H1 (cell line): Measurements from ENCODE around the gene CHMP4B. TPM values are rescaled to one million over a fixed set of nuclear protein-coding genes. Genes with fewer than 3 reads are reported as not detected.

Experiments
- ASH2L ChIP-seq: fragments of 200-600, 300-600 bp; sonication (generic); IDR thresholded peaks from one replicate; pipeline ENCODE4 v1.7.1; 2017; ENCODE audit warnings: low read length
- CBX5 ChIP-seq: fragments of 300-800, 300-1000 bp; sonication (generic); IDR thresholded peaks from 2 replicates; pipeline ENCODE4 v1.7.1; 2016; ENCODE audit warnings: antibody characterized with exemption, low read length, low read depth
- CEBPB ChIP-seq: IDR thresholded peaks from 2 replicates; pipeline ENCODE4 v1.6.1; 2012; ENCODE audit warnings: low read depth, low read length
- CHD7 ChIP-seq: fragments of 300-600 bp; sonication (generic); IDR thresholded peaks from 2 replicates; pipeline ENCODE4 v1.7.1; 2012; ENCODE audit warnings: low read length, moderate library complexity, mild to moderate bottlenecking, inconsistent platforms; ENCODE audit not compliant: insufficient replicate concordance
- GTF2F1 ChIP-seq: IDR thresholded peaks from 2 replicates; pipeline ENCODE4 v1.6.1; 2012; ENCODE audit warnings: low read depth, low read length, improper control_type of control experiment, borderline replicate concordance
- NANOG ChIP-seq: IDR thresholded peaks from 2 replicates; pipeline ENCODE4 v1.6.1; 2011; ENCODE audit warnings: low read length, low read depth, mild to moderate bottlenecking, inconsistent platforms; ENCODE audit not compliant: insufficient read depth, poor library complexity, severe bottlenecking
- SIN3A ChIP-seq, 2 experiments: IDR thresholded peaks in 1 of 2; conservative IDR thresholded peaks in 1 of 2; 2 replicates each; pipeline ENCODE4 v1.6.1; 2011 to 2012; ENCODE audit warnings: low read length in 2 of 2, improper control_type of control experiment in 1 of 2, low read depth in 1 of 2, mild to moderate bottlenecking in 1 of 2
- SUZ12 ChIP-seq: fragments of 200-600 bp; sonication (generic); IDR thresholded peaks from 2 replicates; pipeline ENCODE4 v1.6.1; 2012; ENCODE audit warnings: mild to moderate bottlenecking, inconsistent platforms, low read length, moderate library complexity, mixed read lengths
- polyA plus RNA-seq, 7 experiments: library from polyadenylated mRNA; depleted of rRNA in 3 of 7; stranded (reverse) in 5 of 7; unstranded in 2 of 7; fragments of >200 nt in 5 of 7; fragments of 200-250 nt in 2 of 7; gene quantifications; 1 replicate in 5 of 7; 2 replicates in 1 of 7; 4 replicates in 1 of 7; pipeline versions ENCODE4 v1.2.1 to v1.2.3, GENCODE V29; 2011 to 2013; ENCODE audit warnings: missing spikeins in 2 of 7, mixed read lengths in 2 of 7
- total RNA-seq: library from RNA; stranded (reverse); fragmentation: NEBNext Ultra II Directional; extraction: Animal tissue kit (Norgen Biotek cat#: 25700); gene quantifications from 2 replicates; pipeline ENCODE4 v1.2.1, GENCODE V29; 2021

CHMP4B gene
- total and polyA plus RNA-seq, 2 of the 8 experiments (the other 6 are each of a cell fraction or from before 2014, with no cell fraction given), result 38.6 to 66.3 TPM

GRCh38 chr20:33875055-33875454 lies 63.9 kb downstream of the CHMP4B start (continued):
- TF ChIP-seq SIN3A (conservative IDR thresholded peaks at IDR 0.05 in 1 of 2, IDR thresholded peaks at IDR 0.05 in 1 of 2; ENCODE audit: low read depth in 1 of 2, low read length in 2 of 2) (no peak), NANOG (no peak), CBX5 (no peak), ASH2L (no peak), GTF2F1 (no peak), CEBPB (no peak), CHD7 (no peak), SUZ12 (no peak)
- TF ChIP-seq, all 59 proteins: peak for 0
